Amygdala (tissue), 56 donors: ENCODE data around the gene USH1C.

ENCODE experiments used
- DNase-seq, 56 donors: peaks; one replicate each; lab custom pipeline; 2025; lab: John Stamatoyannopoulos, UW

USH1C gene

DNA sequence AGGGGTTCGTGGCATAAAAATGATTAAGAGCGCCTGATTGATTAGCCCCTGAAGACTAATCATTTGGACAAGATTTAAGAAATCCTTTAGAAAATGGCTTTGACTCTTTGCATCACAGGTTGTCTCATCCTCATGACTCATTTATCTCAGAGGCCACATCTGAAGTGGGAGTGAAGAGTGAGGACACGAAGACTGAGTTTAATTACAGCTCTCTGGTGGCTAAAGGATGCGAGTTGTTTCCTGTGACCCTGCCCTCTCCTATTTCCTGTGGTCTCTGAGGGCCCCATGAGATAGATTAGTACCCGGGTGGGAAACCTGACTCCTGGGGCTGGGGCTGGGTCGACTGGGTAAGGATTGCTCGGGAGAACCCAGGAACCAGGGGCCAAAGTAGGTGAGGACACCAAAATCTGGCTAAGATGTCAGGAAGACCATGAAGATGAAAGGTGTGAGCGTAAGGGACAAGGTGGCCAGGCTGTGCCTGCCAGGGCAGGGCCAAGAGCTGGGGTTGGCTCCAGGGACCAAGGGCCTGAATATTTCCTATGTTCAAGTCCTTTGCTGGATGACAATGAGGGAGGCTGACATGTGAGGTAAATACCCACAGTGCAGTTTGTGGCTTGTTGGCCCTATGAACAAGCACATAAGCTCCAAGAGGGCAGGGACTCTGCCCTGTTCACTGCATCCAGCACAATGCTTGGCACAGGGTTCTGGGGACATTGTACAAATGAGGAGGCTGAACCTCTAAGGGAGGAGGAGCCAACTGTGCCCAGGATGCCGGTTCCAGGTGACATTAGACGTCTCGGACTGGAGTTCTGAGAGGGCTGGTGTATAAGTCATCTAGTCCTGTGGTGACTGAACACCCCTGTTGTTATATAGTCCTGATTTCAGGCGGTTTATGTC, 6.5 kb upstream of the USH1C start:
- no peak for DNase-seq

- no peak for DNase-seq
Observed at GRCh38 chr11:17548444-17548843, 4.2 kb upstream of the USH1C start.

- no peak for DNase-seq
Observed at GRCh38 chr11:17547932-17548331, 3.7 kb upstream of the USH1C start.

- DNase-seq, result no peak
Observed at GRCh38 chr11:17547051-17547577, 2.9 kb upstream of the USH1C start, which contains the start of gene OTOG. Gene OTOG, plus strand, starts transcription at chr11:17547259. Its CDS starts 114 bp downstream, at chr11:17547373.

DNA sequence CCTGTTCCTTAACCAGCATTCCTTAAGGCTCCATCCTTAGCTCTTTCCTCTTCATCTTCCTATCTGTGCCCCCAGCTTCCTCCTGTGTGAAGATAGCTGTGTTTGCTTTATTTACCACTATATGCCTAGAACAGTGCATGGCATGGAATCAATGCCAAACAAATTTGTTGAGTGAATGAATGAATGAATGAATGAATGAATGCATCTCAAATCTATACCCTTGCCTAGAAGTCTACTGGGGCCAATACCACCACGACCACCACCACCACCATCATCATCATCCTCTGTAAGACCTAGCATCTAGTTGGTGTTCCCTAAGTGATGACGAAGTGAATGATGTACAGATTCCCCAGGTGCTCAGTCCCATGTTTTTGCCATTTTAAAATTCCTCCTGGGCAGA, 2.0 kb upstream of the USH1C start:
- DNase-seq, result no peak

DNA sequence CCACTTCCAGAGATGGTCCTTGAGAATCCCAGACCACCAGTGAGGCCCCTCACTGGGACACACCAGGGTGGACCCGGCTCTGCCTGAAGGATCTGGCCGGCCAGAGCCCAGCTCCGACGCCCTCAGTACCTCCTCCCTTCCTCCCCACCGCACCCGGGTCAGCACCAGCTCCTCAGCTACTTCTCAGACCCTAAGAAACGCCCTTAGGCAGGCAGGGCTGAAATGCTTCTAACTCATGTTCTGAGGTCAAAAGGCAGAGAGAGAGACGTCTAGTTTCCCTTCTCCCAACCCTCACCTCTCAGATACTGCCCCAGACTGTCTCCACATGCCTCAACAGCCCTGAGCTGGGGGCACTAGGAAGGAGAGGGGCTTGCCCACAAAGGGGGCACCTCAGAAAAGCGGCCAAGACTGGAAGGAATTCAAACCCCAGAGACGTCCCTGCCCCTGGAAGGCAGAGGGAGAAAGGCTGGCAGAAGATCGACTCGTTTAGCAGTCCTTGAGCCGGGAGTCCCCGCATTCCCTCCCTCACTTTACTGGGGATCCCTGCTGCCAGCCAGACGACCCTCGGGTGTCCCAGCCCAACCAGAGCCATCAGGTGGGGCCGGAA, 539 bp downstream of the USH1C start:
- no peak for DNase-seq

GRCh38 chr11:17543041-17543440, 1.2 kb downstream of the USH1C start:
- DNase-seq, result no peak

DNA sequence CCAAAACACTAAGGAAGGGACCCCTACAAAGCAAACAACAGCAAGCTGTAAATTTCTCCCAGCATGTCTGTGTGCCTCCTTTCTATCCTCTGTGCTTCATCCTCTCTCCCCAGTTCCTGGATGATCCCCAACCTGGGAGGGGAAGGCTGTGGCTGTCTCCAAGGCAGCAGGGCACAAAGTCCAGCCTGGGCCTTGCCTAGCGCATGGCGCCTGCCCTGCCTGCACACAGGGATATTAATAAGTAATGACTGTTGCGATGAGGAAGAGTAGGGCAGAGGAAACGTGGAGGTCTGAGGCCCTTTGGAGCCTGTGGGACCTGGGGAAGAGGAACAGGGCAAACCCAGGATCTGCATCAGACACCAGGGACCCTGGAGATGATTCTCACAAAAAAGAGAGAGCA, 2.0 kb downstream of the USH1C start:
- DNase-seq, result peak in 2 of 56 donors; percentile 7 to 28

DNA sequence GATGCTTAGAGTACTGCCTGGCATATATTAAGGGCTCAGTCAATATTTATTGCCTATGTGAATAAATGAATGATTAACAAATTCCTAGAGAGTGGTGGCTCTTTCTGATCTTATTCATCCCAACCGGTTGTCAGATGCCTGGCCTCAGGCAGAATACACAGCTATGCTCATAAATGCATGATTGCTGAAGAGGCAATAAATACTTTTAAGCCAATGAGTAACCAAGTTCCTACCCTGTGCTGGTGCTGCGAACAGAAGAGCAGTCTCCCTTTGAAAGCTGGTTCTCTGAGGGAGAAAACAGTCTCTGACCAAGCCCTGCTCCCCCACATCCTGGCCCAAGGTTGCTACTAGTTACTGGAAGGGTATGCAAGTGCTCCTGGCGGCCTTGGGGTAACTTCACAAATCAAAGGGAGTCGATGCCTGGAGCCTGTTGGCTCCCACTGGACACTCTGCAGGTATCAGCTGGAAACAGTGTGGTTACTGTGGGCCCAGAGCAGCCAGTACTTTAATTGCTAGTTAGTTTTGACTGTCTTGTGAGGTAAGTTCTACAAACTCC, 2.8 kb downstream of the USH1C start:
- DNase-seq, result no peak

DNA sequence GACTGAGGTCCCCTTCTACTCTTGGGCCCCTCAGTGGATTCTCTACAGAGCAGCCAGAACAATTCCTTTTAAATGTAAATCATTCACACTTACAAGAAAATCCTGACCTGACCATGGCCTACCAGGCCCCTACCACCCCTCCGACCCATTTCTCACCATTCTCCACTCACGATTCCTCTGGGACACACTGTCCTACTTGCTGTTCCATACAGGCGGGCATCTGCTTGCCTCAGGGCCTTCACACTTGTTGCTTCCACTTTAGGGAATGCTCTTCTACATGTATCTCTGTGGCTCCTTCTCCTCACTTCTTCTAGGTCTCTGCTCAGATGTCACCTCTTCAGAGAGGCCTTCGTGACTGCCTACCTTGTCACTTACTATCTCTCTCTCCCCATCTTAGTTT, 3.4 kb downstream of the USH1C start:
- no peak for DNase-seq

DNA sequence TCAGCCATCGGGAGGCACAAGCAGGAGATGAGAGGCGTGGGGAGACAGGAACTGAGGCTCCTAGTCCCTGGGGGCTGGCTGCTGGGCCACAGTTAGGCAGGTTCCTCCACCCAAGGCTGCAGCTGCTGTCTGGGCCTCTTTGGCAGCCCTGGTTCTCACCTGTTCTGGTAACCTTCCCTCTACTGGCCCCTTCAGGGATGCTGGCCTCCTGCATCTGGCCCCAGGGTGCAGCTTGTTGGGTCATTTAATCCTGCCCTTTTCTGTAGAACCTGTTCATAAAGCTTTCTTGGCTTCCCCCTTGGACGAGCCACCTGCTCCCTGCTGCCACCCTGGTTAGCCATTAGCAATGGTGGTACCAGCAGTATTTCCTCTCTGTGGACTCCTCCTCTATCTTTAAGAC, 5.5 kb downstream of the USH1C start:
- no peak for DNase-seq

GRCh38 chr11:17538054-17538453, 6.2 kb downstream of the USH1C start:
- no peak for DNase-seq

- no peak for DNase-seq
Observed at GRCh38 chr11:17537261-17537660, 7.0 kb downstream of the USH1C start.

DNA sequence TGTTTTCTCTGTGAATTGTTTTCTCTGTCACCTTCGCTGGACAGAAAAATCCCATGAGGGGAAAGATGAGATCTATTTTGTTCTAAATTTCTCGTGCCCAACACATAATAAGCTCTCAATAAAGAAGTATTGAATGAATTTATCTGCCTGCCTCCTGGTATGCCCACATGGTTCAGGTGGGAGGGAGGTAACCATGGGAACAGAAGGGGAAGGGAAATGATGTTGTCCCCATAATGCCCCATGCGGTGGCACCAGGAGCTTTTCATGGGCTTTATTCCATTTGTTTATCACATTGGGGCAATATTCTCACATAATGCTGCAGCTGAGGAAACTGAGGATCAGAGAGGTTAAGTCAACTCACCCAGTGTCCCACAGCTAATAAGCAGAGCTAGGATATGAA, 8.7 kb downstream of the USH1C start:
- DNase-seq, result peak in 1 of 56 donors; percentile 10

DNA sequence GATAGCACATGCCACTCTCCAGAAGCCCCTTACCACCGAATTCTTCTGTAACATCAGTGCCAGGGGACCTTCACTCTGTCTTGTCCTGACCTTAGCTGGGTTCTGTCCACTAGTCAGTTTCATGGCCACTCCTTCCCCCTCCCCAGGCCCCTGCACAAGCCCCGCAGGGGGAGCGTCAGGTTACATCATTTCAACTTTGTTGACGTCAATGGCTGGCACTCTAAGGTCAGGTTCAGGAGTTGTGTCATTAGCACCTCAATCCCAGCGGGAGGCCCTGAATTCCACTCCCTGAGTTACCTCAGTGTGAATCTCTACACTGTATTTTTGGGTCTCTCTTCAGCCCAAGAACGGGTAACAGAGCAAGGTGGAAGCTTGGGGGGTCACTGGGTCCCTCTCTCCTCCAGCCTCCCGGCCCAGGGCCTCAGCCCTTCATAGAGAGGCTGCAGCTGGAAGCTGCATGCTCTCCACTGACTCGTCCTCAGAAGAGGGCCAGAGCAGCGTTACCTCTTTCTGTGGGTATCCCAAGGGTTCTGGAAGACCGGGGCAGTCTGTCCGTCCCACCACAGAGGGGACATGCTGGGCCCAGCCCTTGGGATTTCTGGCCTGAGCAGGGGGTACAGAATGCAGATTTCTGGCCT, 10.3 kb downstream of the USH1C start:
- DNase-seq, result no peak

GRCh38 chr11:17533341-17533740, 10.9 kb downstream of the USH1C start:
- DNase-seq, result no peak

DNA sequence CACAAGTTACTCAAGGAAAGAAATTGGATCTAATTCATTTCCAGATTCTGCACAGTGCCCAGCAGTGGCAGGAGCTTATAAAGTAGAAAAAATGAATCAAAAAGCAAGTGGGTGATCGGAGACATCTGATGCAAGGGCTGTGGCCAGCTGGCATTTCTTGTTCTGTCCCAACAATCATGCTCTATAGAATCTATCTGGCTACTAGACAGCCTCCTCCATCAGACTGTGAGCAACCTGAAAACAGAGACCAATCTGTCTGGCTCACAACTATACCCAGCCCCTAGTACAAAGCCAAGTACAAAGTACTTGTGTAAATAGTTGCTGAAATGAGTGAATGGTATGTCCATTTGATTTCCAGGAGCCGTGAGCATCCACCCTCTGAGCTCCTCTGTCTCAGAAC, 11.4 kb downstream of the USH1C start:
- DNase-seq, result no peak

- peak in 3 of 56 donors; percentile 8 to 26 (median 14) for DNase-seq
Observed at GRCh38 chr11:17531636-17532113, 12.5 kb downstream of the USH1C start.

- DNase-seq, result no peak
Observed at GRCh38 chr11:17531071-17531600, 13.1 kb downstream of the USH1C start.

DNA sequence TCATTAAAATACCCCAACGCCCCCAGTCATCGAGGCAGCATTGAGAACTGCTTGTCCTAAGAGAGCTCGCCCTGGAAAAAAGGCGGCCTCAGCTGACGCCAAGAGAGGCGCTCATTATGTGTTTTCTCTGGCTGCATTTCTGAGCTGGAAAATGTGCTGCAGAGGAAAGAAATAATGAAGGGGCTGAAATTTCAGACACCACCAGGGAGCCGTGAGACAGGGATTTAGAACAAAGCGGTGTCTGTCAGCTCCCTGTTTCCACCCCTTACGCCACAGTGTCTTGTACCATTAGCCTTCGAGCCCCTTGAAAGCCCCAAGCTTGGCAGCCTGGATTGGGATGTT, 14.4 kb downstream of the USH1C start:
- DNase-seq, result peak in 30 of 56 donors; percentile 13 to 65 (median 29)
